ENCODE measurements around the gene ACY1. TPM values are rescaled to one million over a fixed set of nuclear protein-coding genes. Genes with fewer than 3 reads are reported as not detected.

The ACY1 gene
- total and polyA plus RNA-seq, 10 of the 15 experiments (the other 5 are each of a cell fraction or from before 2014, with no cell fraction given) = 18.5 to 42.2 (median 27.8) TPM

DNA sequence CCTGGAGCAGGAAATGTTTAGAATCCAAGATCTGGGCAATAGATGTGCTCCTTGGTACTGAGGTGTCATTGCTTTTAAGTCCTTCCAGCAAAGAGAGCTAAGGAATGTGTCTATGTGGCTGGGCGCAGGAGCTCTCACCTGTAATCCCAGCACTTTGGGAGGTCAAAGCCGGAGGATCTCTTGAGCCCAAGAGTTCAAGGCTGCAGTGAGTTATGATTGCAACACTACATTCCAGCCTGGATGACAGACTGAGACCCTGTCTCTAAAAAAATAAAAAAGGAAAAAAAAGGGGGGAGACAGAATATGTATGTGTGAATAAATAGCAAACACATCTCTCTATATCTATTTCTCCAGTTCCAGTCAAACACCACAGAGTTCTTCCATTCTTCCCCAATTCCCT, 32.4 kb upstream of the ACY1 start:
- Histone ChIP-seq H3K4me1 (ENCODE audit: control insufficient read depth, insufficient read depth, low read length) (no peaks in the 10 kb centered on the region), H3K4me2 (ENCODE audit: control insufficient read depth, insufficient read depth) (no peak overlapping the region), H3K9ac (ENCODE audit: control insufficient read depth, insufficient read depth, low read length) (no peak overlapping the region), H2AFZ (ENCODE audit: control insufficient read depth, low read depth, low read length) (no peak overlapping the region), H4K20me1 (ENCODE audit: control insufficient read depth, insufficient read depth) (no peaks in the 10 kb centered on the region), H3K4me3 (no peak overlapping the region), H3K79me2 (ENCODE audit: control insufficient read depth, insufficient read depth, low read length) (no peaks in the 10 kb centered on the region), H3K9me3 (replicated peaks; ENCODE audit: control insufficient read depth, insufficient read depth, low read length) (no peaks in the 10 kb centered on the region), H3K36me3 (ENCODE audit: control insufficient read depth in 2 of 2, insufficient read depth in 2 of 2, low read length in 1 of 2) (peaks cover 0 to 1% of the 10 kb centered on the region in 2 experiments; a peak in 1 of 4 replicates), H3K27ac (ENCODE audit: control insufficient read depth, insufficient read depth) (no peak overlapping the region), H3K27me3 (replicated peaks in 1 of 2; ENCODE audit: control insufficient read depth in 2 of 2, insufficient read depth in 2 of 2, low read length in 1 of 2) (peaks cover 0 to 8% of the 10 kb centered on the region in 2 experiments; a peak in 3 of 4 replicates)
- ChIA-PET SMC1A (ENCODE audit: uncharacterized antibody, unreplicated experiment) (interaction anchor here (0.5 to 1.5 kb wide), 2 partner anchors 13 to 56 kb away, joined by 3 read pairs; no protein-coding TSS in a partner anchor), RAD21 (ENCODE audit: unreplicated experiment) (interaction anchor here (1.1 kb wide), 1 partner anchor 8 kb away, joined by 4 read pairs; no protein-coding TSS in a partner anchor), CTCF (interaction anchor here (1.6 kb wide), 1 partner anchor 8 kb away, joined by 7 read pairs; the partner anchor contains the start of gene PARP3), POLR2A (no interaction called here)
- WGBS (ENCODE audit: insufficient coverage, insufficient replicate concordance, low lambda C conversion rate, missing lambda C conversion rate) = 95% methylated on average over 2 of the region's 2 CpGs
- BruUV-seq (replicated peaks) = no TSS peak
- DNase-seq (ENCODE audit: low read depth, low spot score) (no peak), FAIRE-seq (no peak), ATAC-seq (no peak)
- TF ChIP-seq ESRRA (IDR thresholded peaks at IDR 0.05; ENCODE audit: low read length) = no peak
- TF ChIP-seq, protein P1, sequence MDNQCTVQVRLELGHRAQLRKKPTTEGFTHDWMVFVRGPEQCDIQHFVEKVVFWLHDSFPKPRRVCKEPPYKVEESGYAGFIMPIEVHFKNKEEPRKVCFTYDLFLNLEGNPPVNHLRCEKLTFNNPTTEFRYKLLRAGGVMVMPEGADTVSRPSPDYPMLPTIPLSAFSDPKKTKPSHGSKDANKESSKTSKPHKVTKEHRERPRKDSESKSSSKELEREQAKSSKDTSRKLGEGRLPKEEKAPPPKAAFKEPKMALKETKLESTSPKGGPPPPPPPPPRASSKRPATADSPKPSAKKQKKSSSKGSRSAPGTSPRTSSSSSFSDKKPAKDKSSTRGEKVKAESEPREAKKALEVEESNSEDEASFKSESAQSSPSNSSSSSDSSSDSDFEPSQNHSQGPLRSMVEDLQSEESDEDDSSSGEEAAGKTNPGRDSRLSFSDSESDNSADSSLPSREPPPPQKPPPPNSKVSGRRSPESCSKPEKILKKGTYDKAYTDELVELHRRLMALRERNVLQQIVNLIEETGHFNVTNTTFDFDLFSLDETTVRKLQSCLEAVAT (IDR thresholded peaks at IDR 0.05) = no peak
- TF ChIP-seq, protein P2, sequence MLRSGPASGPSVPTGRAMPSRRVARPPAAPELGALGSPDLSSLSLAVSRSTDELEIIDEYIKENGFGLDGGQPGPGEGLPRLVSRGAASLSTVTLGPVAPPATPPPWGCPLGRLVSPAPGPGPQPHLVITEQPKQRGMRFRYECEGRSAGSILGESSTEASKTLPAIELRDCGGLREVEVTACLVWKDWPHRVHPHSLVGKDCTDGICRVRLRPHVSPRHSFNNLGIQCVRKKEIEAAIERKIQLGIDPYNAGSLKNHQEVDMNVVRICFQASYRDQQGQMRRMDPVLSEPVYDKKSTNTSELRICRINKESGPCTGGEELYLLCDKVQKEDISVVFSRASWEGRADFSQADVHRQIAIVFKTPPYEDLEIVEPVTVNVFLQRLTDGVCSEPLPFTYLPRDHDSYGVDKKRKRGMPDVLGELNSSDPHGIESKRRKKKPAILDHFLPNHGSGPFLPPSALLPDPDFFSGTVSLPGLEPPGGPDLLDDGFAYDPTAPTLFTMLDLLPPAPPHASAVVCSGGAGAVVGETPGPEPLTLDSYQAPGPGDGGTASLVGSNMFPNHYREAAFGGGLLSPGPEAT (IDR thresholded peaks at IDR 0.05; ENCODE audit: low read depth) = no peak
- TF ChIP-seq, protein P3, sequence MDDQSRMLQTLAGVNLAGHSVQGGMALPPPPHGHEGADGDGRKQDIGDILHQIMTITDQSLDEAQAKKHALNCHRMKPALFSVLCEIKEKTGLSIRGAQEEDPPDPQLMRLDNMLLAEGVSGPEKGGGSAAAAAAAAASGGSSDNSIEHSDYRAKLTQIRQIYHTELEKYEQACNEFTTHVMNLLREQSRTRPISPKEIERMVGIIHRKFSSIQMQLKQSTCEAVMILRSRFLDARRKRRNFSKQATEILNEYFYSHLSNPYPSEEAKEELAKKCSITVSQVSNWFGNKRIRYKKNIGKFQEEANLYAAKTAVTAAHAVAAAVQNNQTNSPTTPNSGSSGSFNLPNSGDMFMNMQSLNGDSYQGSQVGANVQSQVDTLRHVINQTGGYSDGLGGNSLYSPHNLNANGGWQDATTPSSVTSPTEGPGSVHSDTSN (IDR thresholded peaks at IDR 0.05; ENCODE audit: insufficient replicate concordance, low read depth, low read length) = no peak
- no peak for TF ChIP-seq NRF1 (conservative IDR thresholded peaks at IDR 0.05; ENCODE audit: low read depth, low read length)
- no peak for TF ChIP-seq JUND (IDR thresholded peaks at IDR 0.05; ENCODE audit: low read depth, low read length)
- TF ChIP-seq CBX3 (IDR thresholded peaks at IDR 0.05; ENCODE audit: borderline replicate concordance, low read depth) = no peak
- TF ChIP-seq, protein P4, sequence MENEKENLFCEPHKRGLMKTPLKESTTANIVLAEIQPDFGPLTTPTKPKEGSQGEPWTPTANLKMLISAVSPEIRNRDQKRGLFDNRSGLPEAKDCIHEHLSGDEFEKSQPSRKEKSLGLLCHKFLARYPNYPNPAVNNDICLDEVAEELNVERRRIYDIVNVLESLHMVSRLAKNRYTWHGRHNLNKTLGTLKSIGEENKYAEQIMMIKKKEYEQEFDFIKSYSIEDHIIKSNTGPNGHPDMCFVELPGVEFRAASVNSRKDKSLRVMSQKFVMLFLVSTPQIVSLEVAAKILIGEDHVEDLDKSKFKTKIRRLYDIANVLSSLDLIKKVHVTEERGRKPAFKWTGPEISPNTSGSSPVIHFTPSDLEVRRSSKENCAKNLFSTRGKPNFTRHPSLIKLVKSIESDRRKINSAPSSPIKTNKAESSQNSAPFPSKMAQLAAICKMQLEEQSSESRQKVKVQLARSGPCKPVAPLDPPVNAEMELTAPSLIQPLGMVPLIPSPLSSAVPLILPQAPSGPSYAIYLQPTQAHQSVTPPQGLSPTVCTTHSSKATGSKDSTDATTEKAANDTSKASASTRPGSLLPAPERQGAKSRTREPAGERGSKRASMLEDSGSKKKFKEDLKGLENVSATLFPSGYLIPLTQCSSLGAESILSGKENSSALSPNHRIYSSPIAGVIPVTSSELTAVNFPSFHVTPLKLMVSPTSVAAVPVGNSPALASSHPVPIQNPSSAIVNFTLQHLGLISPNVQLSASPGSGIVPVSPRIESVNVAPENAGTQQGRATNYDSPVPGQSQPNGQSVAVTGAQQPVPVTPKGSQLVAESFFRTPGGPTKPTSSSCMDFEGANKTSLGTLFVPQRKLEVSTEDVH (IDR thresholded peaks at IDR 0.05; ENCODE audit: low read depth, partially characterized antibody) = no peak
- in situ Hi-C loops (cut with MboI) = no loop called here
- intact Hi-C loops (cut with micrococcal nuclease; ENCODE audit: unreplicated experiment) = no loop called here

Measured in GM12878 (cell line).